MG63 (cell line): Measurements from ENCODE around the gene CEMIP2. TPM values are rescaled to one million over a fixed set of nuclear protein-coding genes. Genes with fewer than 3 reads are reported as not detected.

Source experiments
- DNase-seq: peaks from one replicate; pipeline ENCODE4 v3.0.0-alpha.2; 2020
- H3K27me3 ChIP-seq: fragments of 250-450 bp; sonication (Bioruptor Pico); 2 replicates; pipeline ENCODE4 v1.5.1; 2020; ENCODE audit warnings: mild to moderate bottlenecking, moderate library complexity
- H3K36me3 ChIP-seq: fragments of 250-450 bp; sonication (Bioruptor Pico); 2 replicates; pipeline ENCODE4 v1.5.1; 2020; ENCODE audit warnings: mild to moderate bottlenecking, moderate library complexity
- H3K4me3 ChIP-seq: fragments of 250-450 bp; sonication (Bioruptor Pico); 2 replicates; pipeline ENCODE4 v1.5.1; 2020; ENCODE audit warnings: mild to moderate bottlenecking, moderate library complexity
- H3K9me3 ChIP-seq: fragments of 250-450 bp; sonication (Bioruptor Pico); 2 replicates; pipeline ENCODE4 v1.5.1; 2020; ENCODE audit warnings: mild to moderate bottlenecking, moderate library complexity
- total RNA-seq: library from RNA; depleted of rRNA; stranded (reverse); fragments of >200 nt; shearing (Covaris generic); gene quantifications from 2 replicates; pipeline ENCODE4 v1.2.3, GENCODE V29; 2014; ENCODE audit warnings: low replicate concordance; rRNA removed

Gene CEMIP2
- total RNA-seq, 1 experiment from 2014 or later, result 7.8 TPM

DNA sequence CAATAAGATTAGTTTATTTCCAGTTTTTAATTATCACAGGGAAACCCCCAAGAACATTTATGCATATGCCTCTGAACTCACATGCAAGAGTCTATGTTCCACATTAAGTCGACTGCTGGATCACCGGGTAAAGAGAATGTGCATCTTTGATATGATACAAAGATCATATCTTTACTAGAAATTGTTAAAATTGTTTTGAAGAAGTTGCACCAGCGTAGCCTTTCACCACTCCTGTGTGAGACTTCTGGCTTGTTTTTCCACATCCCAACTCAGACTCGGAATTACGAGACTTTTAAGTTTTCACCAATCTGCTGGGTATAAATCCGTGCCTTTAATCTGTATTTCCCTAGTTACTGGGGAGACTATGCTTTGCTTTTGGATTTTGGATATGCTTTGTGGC, 113.2 kb downstream of the CEMIP2 start:
- no peaks in the 10 kb centered on the region for H3K27me3 ChIP-seq
- no peak for DNase-seq
- H3K4me3 ChIP-seq, result no peak overlapping the region
- no peaks in the 10 kb centered on the region for H3K36me3 ChIP-seq
- H3K9me3 ChIP-seq, result no peaks in the 10 kb centered on the region

DNA sequence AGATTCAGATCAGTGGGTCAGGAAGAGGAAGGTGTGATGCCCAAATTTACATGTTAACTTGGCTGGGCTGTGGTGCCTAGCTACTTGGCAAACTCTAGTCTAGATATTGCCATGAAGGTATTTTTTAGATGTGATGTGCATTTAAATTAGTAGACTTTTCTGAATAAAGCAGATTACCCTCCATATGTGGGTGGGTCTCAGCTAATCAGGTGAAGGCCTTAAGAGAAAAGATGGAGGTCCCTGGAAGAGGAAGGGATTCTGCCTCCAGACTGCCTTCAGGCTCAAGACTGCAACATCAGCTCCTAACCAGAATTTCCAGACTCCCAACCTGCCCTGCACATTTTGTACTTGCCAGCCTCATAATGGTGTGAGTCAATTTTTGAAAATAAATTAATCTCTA, 115.8 kb downstream of the CEMIP2 start:
- H3K27me3 ChIP-seq, result no peaks in the 10 kb centered on the region
- no peak for DNase-seq
- no peaks in the 10 kb centered on the region for H3K9me3 ChIP-seq
- no peak overlapping the region for H3K4me3 ChIP-seq
- H3K36me3 ChIP-seq, result no peaks in the 10 kb centered on the region

DNA sequence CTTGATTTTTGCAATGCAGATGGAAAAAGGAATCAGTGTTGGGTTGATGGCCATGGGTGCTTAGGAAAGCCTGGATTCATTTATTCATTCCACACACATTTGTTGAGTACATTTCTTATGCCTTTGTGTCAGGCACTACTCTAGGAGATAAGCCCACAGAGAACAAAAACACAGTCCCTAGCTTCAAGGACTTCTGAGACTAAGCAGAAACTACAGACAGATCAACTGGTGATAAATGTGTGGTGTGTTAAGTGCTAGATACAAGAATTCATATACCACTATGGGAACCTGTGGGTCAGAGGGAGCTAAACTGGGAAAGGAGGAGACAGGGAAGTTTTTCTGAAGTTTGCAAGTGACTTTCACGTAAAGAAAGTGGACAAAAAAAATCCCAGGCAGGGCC, 119.9 kb downstream of the CEMIP2 start:
- DNase-seq, result no peak
- Histone ChIP-seq H3K36me3 (no peaks in the 10 kb centered on the region), H3K4me3 (no peak overlapping the region), H3K9me3 (no peaks in the 10 kb centered on the region), H3K27me3 (no peaks in the 10 kb centered on the region)

DNA sequence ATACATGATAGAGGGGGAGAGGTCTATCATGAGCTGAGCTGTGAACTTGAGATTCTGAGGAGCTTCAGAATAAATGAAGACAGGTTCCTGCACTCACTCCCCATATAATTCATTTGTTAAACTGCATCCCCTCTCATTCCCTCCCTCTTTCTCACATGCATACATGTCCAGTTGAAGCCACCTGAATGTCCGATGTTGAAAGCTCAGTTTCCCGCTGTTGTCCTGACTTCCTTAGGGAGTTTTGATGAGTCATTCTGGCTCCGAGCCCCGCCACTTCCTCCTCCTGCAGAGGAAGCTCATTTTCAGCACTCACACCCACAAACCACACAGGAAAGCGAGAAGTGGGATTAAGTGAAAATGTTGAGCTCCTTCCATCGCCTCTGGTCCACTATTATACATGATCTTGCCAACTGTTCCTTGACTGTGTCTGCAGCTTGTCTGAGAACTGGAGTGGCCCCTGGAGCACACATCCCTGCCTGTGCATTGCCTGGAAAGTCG, 121.2 kb downstream of the CEMIP2 start:
- Histone ChIP-seq H3K36me3 (no peaks in the 10 kb centered on the region), H3K27me3 (no peaks in the 10 kb centered on the region), H3K4me3 (no peak overlapping the region), H3K9me3 (no peaks in the 10 kb centered on the region)
- peak; percentile 65 for DNase-seq

DNA sequence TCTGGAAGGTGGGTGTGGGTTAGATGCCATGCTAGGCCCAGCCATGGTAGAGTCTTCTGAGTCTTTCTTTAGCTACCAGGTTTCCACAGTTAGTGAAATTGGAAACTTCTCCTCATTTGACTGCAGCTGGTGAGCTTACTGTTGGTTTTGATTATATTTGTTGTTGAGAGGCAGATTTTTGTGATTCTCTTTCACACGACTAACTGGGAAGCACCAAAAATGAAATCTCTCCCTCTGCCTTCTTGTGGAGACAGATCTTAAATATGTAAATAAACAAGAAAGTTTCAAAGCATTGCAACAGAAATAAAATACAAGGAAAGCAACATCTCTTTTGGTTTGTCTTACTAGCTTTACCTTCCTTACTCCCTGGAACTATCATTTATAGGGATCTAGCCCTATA, 122.2 kb downstream of the CEMIP2 start:
- H3K36me3 ChIP-seq, result no peaks in the 10 kb centered on the region
- H3K9me3 ChIP-seq, result no peaks in the 10 kb centered on the region
- H3K27me3 ChIP-seq, result no peaks in the 10 kb centered on the region
- DNase-seq, result no peak
- H3K4me3 ChIP-seq, result no peak overlapping the region

DNA sequence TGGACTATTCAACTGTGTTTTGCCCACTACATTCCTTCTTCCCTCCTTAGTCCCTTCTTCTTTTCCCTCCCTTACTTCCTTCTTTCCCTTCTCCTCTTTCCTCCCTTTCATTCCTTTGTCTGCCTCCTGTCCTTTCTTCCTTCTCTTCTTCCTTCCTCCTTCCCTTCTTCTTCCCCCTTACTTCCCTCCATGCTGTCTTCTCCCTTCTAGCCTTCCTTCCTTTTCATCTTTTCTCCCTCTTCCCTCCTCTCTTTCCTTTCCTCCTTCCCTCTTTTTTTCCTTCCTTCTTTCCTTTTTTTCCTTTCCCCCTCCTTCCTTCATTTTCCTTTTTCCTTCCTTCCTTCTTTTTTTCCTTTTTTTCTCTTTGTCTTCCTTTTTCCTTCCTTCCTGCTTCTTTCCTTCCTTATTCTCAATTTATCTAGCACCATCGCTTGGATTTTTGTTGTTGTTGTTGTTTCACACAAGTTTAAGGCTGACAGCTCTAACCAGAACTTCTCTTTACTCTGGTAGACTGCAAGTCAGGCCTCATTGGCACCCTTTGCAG, 123.4 kb downstream of the CEMIP2 start:
- DNase-seq, result no peak
- Histone ChIP-seq H3K27me3 (no peaks in the 10 kb centered on the region), H3K4me3 (no peak overlapping the region), H3K36me3 (no peaks in the 10 kb centered on the region), H3K9me3 (no peaks in the 10 kb centered on the region)

DNA sequence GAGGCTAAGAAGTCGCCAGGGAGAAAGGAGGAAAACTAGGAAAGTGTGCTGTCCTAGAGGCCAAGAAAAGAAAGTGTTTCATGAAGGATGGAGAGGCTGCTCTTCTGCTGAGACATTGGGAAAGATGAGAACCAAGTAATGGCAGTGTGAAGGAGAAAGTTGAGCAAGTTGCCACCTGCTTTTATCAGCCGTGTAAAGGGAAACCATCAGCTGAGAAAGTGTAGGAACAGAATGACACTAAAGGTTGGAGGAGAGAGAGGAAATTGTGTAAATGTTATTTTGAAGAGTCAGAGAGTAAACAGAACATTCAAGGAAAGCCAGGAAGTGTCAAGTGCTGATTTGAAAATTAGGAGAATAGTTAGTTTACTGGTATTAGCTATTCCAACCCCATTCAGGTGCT, 125.0 kb downstream of the CEMIP2 start:
- Histone ChIP-seq H3K27me3 (no peaks in the 10 kb centered on the region), H3K36me3 (no peaks in the 10 kb centered on the region), H3K9me3 (no peaks in the 10 kb centered on the region), H3K4me3 (no peak overlapping the region)
- DNase-seq, result no peak

DNA sequence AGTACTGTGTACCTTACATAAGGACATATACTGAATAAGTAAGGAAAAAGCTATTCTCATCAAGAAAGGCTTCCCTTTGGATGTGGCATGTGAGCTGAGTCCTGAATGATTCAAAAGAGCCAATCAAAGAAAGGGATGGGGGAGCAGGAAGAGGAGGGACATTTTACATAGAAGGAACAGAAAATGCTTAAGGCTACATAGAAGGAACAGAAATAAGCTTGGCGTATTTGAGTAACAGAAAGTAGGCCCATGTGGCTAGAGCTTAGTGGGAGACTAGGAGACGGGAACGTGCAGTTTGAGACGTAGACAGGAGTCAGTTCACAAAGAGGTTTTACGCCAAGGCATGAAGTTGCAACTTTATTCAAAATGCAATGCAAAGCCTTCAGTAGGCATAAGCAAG, 126.3 kb downstream of the CEMIP2 start:
- Histone ChIP-seq H3K4me3 (no peak overlapping the region), H3K27me3 (no peaks in the 10 kb centered on the region)

DNA sequence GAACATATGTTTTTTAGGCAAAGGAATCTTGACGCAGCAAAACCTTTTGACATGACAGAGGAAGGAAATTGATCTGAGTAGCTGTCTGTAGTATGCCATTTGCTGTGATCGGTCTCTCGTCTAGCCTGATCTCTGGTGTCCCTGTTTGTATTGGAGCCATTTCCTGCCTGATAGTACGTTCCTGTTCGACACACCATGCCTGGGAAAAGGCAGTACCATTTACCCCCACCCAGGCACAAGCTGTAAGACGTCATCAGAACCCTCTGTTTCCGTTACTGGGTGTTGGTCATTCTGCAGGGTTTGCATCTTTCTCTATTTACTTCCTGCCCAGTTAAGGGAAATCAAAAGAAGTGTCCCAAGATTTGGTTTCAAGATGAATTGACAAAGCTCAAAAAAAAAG, 129.7 kb downstream of the CEMIP2 start:
- DNase-seq, result no peak

More for the DNA sequence above, 126.3 kb downstream of the CEMIP2 start:
- Histone ChIP-seq H3K9me3 (no peaks in the 10 kb centered on the region), H3K36me3 (no peaks in the 10 kb centered on the region)
- DNase-seq, result no peak

DNA sequence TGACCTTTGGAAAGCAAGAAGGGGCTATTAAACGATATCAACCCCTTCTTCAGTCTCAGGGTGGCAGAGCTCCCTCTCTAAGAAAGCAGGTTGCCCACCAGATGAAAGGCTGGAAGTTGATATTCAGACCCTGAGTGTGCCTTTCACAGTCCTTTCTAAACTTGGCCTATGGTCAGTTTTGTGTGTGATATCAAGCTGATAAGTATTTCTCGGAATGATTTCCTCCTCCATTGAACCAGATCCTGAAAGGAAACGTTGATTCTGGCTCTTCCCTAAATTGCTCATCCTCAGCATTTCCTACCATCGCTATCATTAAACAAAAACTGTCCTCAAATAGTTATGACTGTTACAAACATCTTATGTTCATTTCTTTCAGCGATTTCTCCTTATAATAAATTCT, 130.4 kb downstream of the CEMIP2 start:
- Histone ChIP-seq H3K4me3 (no peak overlapping the region), H3K9me3 (no peaks in the 10 kb centered on the region), H3K27me3 (no peaks in the 10 kb centered on the region), H3K36me3 (no peaks in the 10 kb centered on the region)
- DNase-seq, result no peak

More for the DNA sequence above, 129.7 kb downstream of the CEMIP2 start:
- H3K4me3 ChIP-seq, result no peak overlapping the region
- no peaks in the 10 kb centered on the region for H3K9me3 ChIP-seq
- H3K27me3 ChIP-seq, result no peaks in the 10 kb centered on the region
- H3K36me3 ChIP-seq, result no peaks in the 10 kb centered on the region

DNA sequence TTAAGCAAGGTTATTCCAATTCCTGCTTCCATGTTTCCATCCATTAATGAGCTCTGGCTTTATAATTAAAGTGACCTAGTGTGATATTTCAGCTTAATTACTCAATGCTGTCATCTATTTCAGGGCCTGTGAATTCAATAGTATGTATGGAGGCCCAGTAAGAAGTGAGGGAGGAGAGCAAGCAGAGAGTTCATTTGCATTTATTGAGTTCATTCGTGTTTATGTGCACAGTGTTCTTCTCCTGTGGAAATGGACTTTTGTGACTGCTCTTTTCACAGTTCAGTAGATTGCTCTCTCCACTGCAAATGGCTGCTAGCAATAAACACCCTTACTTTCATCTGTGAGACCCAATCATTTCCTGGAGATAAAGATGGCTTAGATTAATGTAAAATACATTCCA, 130.9 kb downstream of the CEMIP2 start:
- DNase-seq, result no peak
- no peak overlapping the region for H3K4me3 ChIP-seq
- H3K36me3 ChIP-seq, result no peaks in the 10 kb centered on the region
- H3K9me3 ChIP-seq, result no peaks in the 10 kb centered on the region
- H3K27me3 ChIP-seq, result no peaks in the 10 kb centered on the region

DNA sequence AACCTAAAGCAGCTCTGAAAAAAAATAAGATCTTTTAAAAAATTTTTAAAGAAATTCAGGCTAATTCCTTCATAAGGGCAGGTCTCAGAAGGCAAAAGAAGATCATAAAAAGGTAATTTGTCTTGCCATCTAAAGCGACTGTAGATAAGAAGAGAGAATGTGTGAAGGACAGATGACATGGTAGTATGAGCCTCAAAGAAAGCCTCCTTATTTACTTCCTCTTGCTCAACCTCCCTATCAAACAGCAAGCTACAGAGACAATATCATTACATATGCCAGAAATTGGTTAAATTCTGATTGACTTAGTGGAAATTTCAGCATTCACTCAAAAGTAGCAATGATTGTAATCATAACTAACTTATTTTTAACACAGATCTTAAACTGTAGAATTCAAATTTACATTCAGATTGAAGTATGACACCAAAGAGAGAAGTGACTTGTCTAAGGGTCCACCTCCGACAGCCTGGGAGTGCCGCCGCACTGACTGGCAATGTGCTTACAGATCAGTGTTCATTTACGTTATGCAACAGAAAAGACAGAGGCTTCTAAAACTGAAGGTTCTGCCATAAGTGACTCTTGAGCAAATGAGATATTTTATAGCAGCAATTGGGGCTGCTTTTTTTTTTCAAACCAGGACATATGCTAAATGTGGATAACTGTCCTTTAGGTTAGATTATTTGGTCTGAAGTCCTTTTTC, 132.0 kb downstream of the CEMIP2 start:
- no peaks in the 10 kb centered on the region for H3K9me3 ChIP-seq

DNA sequence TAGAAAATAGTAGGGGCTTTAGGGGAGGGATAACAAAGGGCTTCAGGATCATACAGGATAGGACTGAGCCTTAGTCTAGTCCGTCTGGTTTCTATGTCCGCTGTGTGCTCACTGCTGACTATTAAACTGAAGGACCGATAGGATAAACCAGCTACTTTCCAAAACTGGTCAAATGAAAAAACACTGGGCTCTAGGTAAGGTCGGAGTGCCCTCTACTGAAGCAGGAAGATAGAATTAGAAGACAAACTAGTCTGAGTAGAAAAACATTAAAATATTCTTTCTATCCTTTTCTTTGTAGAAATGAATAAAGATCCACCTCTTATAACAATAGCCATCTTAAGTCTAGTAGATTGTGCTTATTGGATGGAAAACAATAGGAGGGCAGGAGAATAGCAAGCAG, 133.6 kb downstream of the CEMIP2 start:
- H3K27me3 ChIP-seq, result no peaks in the 10 kb centered on the region
- H3K9me3 ChIP-seq, result no peaks in the 10 kb centered on the region
- H3K36me3 ChIP-seq, result no peaks in the 10 kb centered on the region
- no peak for DNase-seq
- H3K4me3 ChIP-seq, result no peak overlapping the region

More for the DNA sequence above, 132.0 kb downstream of the CEMIP2 start:
- DNase-seq, result no peak
- Histone ChIP-seq H3K27me3 (no peaks in the 10 kb centered on the region), H3K36me3 (no peaks in the 10 kb centered on the region), H3K4me3 (no peak overlapping the region)

Other genes with a start within 250 kb of the CEMIP2 start
- 10.8 and 11.4 TPM in 2 replicates for gene ABHD17B, start 142.7 kb upstream of the CEMIP2 start, total RNA-seq
- 4.6 and 9.4 TPM in 2 replicates for gene C9orf85, start 143.1 kb upstream of the CEMIP2 start, total RNA-seq